HEK293 (cell line): ENCODE measurements around the gene OVCH2.

Source experiments
- ATF2 ChIP-seq: fragments of 450-650 bp; formaldehyde crosslinking; IDR thresholded peaks from 2 replicates; pipeline ENCODE4 v1.5.1; 2016; ENCODE audit warnings: missing biosample characterization, missing genetic modification characterization, low read depth
- GFI1B ChIP-seq: fragments of 450-650 bp; formaldehyde crosslinking; IDR thresholded peaks from 2 replicates; pipeline ENCODE4 v1.5.1; 2016; ENCODE audit warnings: missing biosample characterization, missing genetic modification characterization
- GLI2 ChIP-seq: fragments of 450-650 bp; formaldehyde crosslinking; IDR thresholded peaks from 2 replicates; pipeline ENCODE4; 2017; ENCODE audit warnings: missing biosample characterization, missing genetic modification characterization, low read depth, borderline replicate concordance
- HIC1 ChIP-seq: fragments of 450-650 bp; formaldehyde crosslinking; IDR thresholded peaks from 2 replicates; pipeline ENCODE4 v1.5.1; 2016; ENCODE audit warnings: missing biosample characterization, missing genetic modification characterization
- KLF8 ChIP-seq: fragments of 450-650 bp; formaldehyde crosslinking; IDR thresholded peaks from 2 replicates; pipeline ENCODE4 v1.5.1; 2016; ENCODE audit warnings: missing biosample characterization, missing genetic modification characterization
- PBX3 ChIP-seq: sonication (generic); formaldehyde crosslinking; IDR thresholded peaks from 2 replicates; pipeline ENCODE4 v1.8.1; 2022; ENCODE audit warnings: mild to moderate bottlenecking, moderate library complexity, missing genetic modification reagents
- PRDM6 ChIP-seq: fragments of 450-650 bp; formaldehyde crosslinking; IDR thresholded peaks from 2 replicates; pipeline ENCODE4 v1.5.1; 2017; ENCODE audit warnings: missing biosample characterization, missing genetic modification characterization
- SP7 ChIP-seq: fragments of 450-650 bp; formaldehyde crosslinking; IDR thresholded peaks from 2 replicates; pipeline ENCODE4 v1.5.1; 2016; ENCODE audit warnings: missing biosample characterization, missing genetic modification characterization
- TRIM28 ChIP-seq: IDR thresholded peaks from 2 replicates; pipeline ENCODE4 v1.6.1; 2011; ENCODE audit warnings: low read length, control low read depth, borderline replicate concordance
- ZBTB1 ChIP-seq: fragments of 450-650 bp; formaldehyde crosslinking; IDR thresholded peaks from 2 replicates; pipeline ENCODE4 v1.5.1; 2016; ENCODE audit warnings: missing biosample characterization, missing genetic modification characterization
- ZBTB11 ChIP-seq: fragments of 450-650 bp; formaldehyde crosslinking; conservative IDR thresholded peaks from 2 replicates; pipeline ENCODE4 v1.5.1; 2016; ENCODE audit warnings: low read depth, missing biosample characterization, missing genetic modification characterization
- ZFHX2 ChIP-seq: fragments of 450-650 bp; formaldehyde crosslinking; conservative IDR thresholded peaks from 2 replicates; pipeline ENCODE4 v1.5.1; 2016; ENCODE audit warnings: missing biosample characterization, missing genetic modification characterization
- ZFP69B ChIP-seq: fragments of 450-650 bp; formaldehyde crosslinking; IDR thresholded peaks from 2 replicates; pipeline ENCODE4 v1.5.1; 2016; ENCODE audit warnings: missing biosample characterization, missing genetic modification characterization
- ZNF24 ChIP-seq: fragments of 450-650 bp; formaldehyde crosslinking; IDR thresholded peaks from 2 replicates; pipeline ENCODE4 v1.5.1; 2016; ENCODE audit warnings: missing biosample characterization, missing genetic modification characterization
- ZNF394 ChIP-seq: fragments of 450-650 bp; formaldehyde crosslinking; IDR thresholded peaks from 2 replicates; pipeline ENCODE4 v1.5.1; 2016; ENCODE audit warnings: missing biosample characterization, missing genetic modification characterization, mild to moderate bottlenecking, moderate library complexity, borderline replicate concordance
- ZNF398 ChIP-seq: fragments of 450-650 bp; formaldehyde crosslinking; IDR thresholded peaks from 2 replicates; pipeline ENCODE4 v1.5.1; 2017; ENCODE audit warnings: missing biosample characterization, missing genetic modification characterization
- ZNF449 ChIP-seq: fragments of 450-650 bp; formaldehyde crosslinking; IDR thresholded peaks from 2 replicates; pipeline ENCODE4 v1.5.1; 2017; ENCODE audit warnings: missing biosample characterization, mild to moderate bottlenecking, missing genetic modification characterization, moderate library complexity
- ZNF501 ChIP-seq: fragments of 450-650 bp; formaldehyde crosslinking; IDR thresholded peaks from 2 replicates; pipeline ENCODE4 v1.5.1; 2016; ENCODE audit warnings: missing biosample characterization, missing genetic modification characterization
- ZNF558 ChIP-seq: fragments of 450-650 bp; formaldehyde crosslinking; IDR thresholded peaks from 2 replicates; pipeline ENCODE4 v1.5.1; 2016; ENCODE audit warnings: missing biosample characterization, missing genetic modification characterization
- ZNF654 ChIP-seq: fragments of 450-650 bp; formaldehyde crosslinking; IDR thresholded peaks from 2 replicates; pipeline ENCODE4 v1.5.1; 2016; ENCODE audit warnings: low read depth, missing biosample characterization, missing genetic modification characterization
- ZNF664 ChIP-seq: fragments of 450-650 bp; formaldehyde crosslinking; IDR thresholded peaks from 2 replicates; pipeline ENCODE4 v1.5.1; 2016; ENCODE audit warnings: missing biosample characterization, missing genetic modification characterization
- ZNF692 ChIP-seq: fragments of 450-650 bp; formaldehyde crosslinking; IDR thresholded peaks from 2 replicates; pipeline ENCODE4 v1.5.1; 2016; ENCODE audit warnings: missing biosample characterization, missing genetic modification characterization
- ZNF843 ChIP-seq: fragments of 450-650 bp; formaldehyde crosslinking; IDR thresholded peaks from 2 replicates; pipeline ENCODE4 v1.5.1; 2016; ENCODE audit warnings: missing biosample characterization, missing genetic modification characterization
- ZXDB ChIP-seq: fragments of 450-650 bp; formaldehyde crosslinking; IDR thresholded peaks from 2 replicates; pipeline ENCODE4 v1.5.1; 2016; ENCODE audit warnings: missing biosample characterization, missing genetic modification characterization

The OVCH2 gene

GRCh38 chr11:7690648-7691047, 15.6 kb downstream of the OVCH2 start (continued):
- TF ChIP-seq ZXDB (tag by site-specific recombination) (peak; percentile 79), ZNF664 (tag by site-specific recombination) (0 out of 2 replicates have a peak, but pooled peaks have one; percentile 14), ZNF692 (tag by site-specific recombination) (peak; percentile 53), GLI2 (tag by site-specific recombination) (peak; percentile 76), ZNF398 (tag by site-specific recombination) (peak; percentile 42; the same call in 1 of the 2 replicates), ZFP69B (peak; percentile 54), ZNF24 (tag by site-specific recombination) (peak; percentile 80; the same call in 1 of the 2 replicates), ZNF501 (tag by site-specific recombination) (0 out of 2 replicates have a peak, but pooled peaks have one; percentile 27), ZFHX2 (tag by site-specific recombination) (no peak), PBX3 (CRISPR knock-in tag) (no peak), TRIM28 (peak; percentile 64; the same call in 1 of the 2 replicates), ZNF394 (tag by site-specific recombination) (no peak; the same call in 1 of the 2 replicates), ZBTB1 (0 out of 2 replicates have a peak, but pooled peaks have one; percentile 19), PRDM6 (tag by site-specific recombination) (peak; percentile 92), ZNF558 (tag by site-specific recombination) (0 out of 2 replicates have a peak, but pooled peaks have one; percentile 30), ATF2 (tag by site-specific recombination) (0 out of 2 replicates have a peak, but pooled peaks have one; percentile 29), SP7 (tag by site-specific recombination) (peak; percentile 67), GFI1B (no peak), ZNF449 (tag by site-specific recombination) (peak; percentile 89; the same call in 1 of the 2 replicates), ZNF843 (peak; percentile 95), ZNF654 (tag by site-specific recombination) (peak; percentile 71), HIC1 (tag by site-specific recombination) (peak; percentile 68), ZBTB11 (tag by site-specific recombination) (no peak), KLF8 (tag by site-specific recombination) (peak; percentile 61; the same call in 1 of the 2 replicates)
